Measurements from ENCODE around the gene PM20D2.

Gene PM20D2

GRCh38 chr6:89154131-89154530 lies 8.3 kb downstream of the PM20D2 start:
- Histone ChIP-seq H3K36me3 (ENCODE audit: insufficient read depth, low read length) (peaks cover 5% of the 10 kb centered on the region), H3K27me3 (ENCODE audit: insufficient read depth, low read length) (no peaks in the 10 kb centered on the region), H3K4me1 (ENCODE audit: insufficient read depth, low read length) (no peaks in the 10 kb centered on the region), H2AFZ (ENCODE audit: low read depth, low read length) (no peak overlapping the region), H3K9me3 (ENCODE audit: low read length) (no peaks in the 10 kb centered on the region), H3K4me3 (ENCODE audit: low read length) (no peak overlapping the region)

GRCh38 chr6:89160331-89161092 lies 14.7 kb downstream of the PM20D2 start:
- H3K4me1 ChIP-seq (ENCODE audit: insufficient read depth, low read length), result no peaks in the 10 kb centered on the region
- no peak overlapping the region for H3K4me3 ChIP-seq (ENCODE audit: low read length)
- H3K36me3 ChIP-seq (ENCODE audit: insufficient read depth, low read length), result peaks cover 10% of the 10 kb centered on the region

GRCh38 chr6:89161326-89162046 lies 15.6 kb downstream of the PM20D2 start:
- peaks cover 8% of the 10 kb centered on the region for H3K36me3 ChIP-seq (ENCODE audit: insufficient read depth, low read length)
- no peak overlapping the region for H3K4me3 ChIP-seq (ENCODE audit: low read length)
- no peaks in the 10 kb centered on the region for H3K4me1 ChIP-seq (ENCODE audit: insufficient read depth, low read length)
- no peak overlapping the region for H2AFZ ChIP-seq (ENCODE audit: low read depth, low read length)
- H3K9me3 ChIP-seq (ENCODE audit: low read length), result no peaks in the 10 kb centered on the region
- H3K27me3 ChIP-seq (ENCODE audit: insufficient read depth, low read length), result no peaks in the 10 kb centered on the region

More at GRCh38 chr6:89160331-89161092, 14.7 kb downstream of the PM20D2 start:
- Histone ChIP-seq H3K9me3 (ENCODE audit: low read length) (no peaks in the 10 kb centered on the region), H3K27me3 (ENCODE audit: insufficient read depth, low read length) (no peaks in the 10 kb centered on the region), H2AFZ (ENCODE audit: low read depth, low read length) (no peak overlapping the region)

- Histone ChIP-seq H3K9me3 (ENCODE audit: low read length) (no peaks in the 10 kb centered on the region), H2AFZ (ENCODE audit: low read depth, low read length) (no peak overlapping the region), H3K4me1 (ENCODE audit: insufficient read depth, low read length) (no peaks in the 10 kb centered on the region), H3K36me3 (ENCODE audit: insufficient read depth, low read length) (peaks cover 8% of the 10 kb centered on the region), H3K27me3 (ENCODE audit: insufficient read depth, low read length) (no peaks in the 10 kb centered on the region), H3K4me3 (ENCODE audit: low read length) (no peak overlapping the region)
Measured at GRCh38 chr6:89162047-89162371, 16.2 kb downstream of the PM20D2 start.

- no peaks in the 10 kb centered on the region for H3K9me3 ChIP-seq (ENCODE audit: low read length)
- H2AFZ ChIP-seq (ENCODE audit: low read depth, low read length), result no peak overlapping the region
- no peaks in the 10 kb centered on the region for H3K27me3 ChIP-seq (ENCODE audit: insufficient read depth, low read length)
- no peaks in the 10 kb centered on the region for H3K4me1 ChIP-seq (ENCODE audit: insufficient read depth, low read length)
- H3K36me3 ChIP-seq (ENCODE audit: insufficient read depth, low read length), result no peaks in the 10 kb centered on the region
- no peak overlapping the region for H3K4me3 ChIP-seq (ENCODE audit: low read length)
Measured at GRCh38 chr6:89172131-89172530, 26.3 kb downstream of the PM20D2 start.

GRCh38 chr6:89173634-89174033 lies 27.8 kb downstream of the PM20D2 start:
- H3K4me3 ChIP-seq (ENCODE audit: low read length), result no peak overlapping the region
- no peak overlapping the region for H2AFZ ChIP-seq (ENCODE audit: low read depth, low read length)
- H3K27me3 ChIP-seq (ENCODE audit: insufficient read depth, low read length), result no peaks in the 10 kb centered on the region
- no peaks in the 10 kb centered on the region for H3K9me3 ChIP-seq (ENCODE audit: low read length)
- H3K4me1 ChIP-seq (ENCODE audit: insufficient read depth, low read length), result no peaks in the 10 kb centered on the region
- no peaks in the 10 kb centered on the region for H3K36me3 ChIP-seq (ENCODE audit: insufficient read depth, low read length)

- Histone ChIP-seq H3K9me3 (ENCODE audit: low read length) (peaks cover 3% of the 10 kb centered on the region), H3K36me3 (ENCODE audit: insufficient read depth, low read length) (no peaks in the 10 kb centered on the region), H3K27me3 (ENCODE audit: insufficient read depth, low read length) (no peaks in the 10 kb centered on the region), H3K4me3 (ENCODE audit: low read length) (no peak overlapping the region), H3K4me1 (ENCODE audit: insufficient read depth, low read length) (no peaks in the 10 kb centered on the region), H2AFZ (ENCODE audit: low read depth, low read length) (no peak overlapping the region)
Measured at GRCh38 chr6:89180112-89180511, 34.3 kb downstream of the PM20D2 start.

- Histone ChIP-seq H3K4me1 (ENCODE audit: insufficient read depth, low read length) (no peaks in the 10 kb centered on the region), H3K27me3 (ENCODE audit: insufficient read depth, low read length) (no peaks in the 10 kb centered on the region), H2AFZ (ENCODE audit: low read depth, low read length) (no peak overlapping the region), H3K9me3 (ENCODE audit: low read length) (peaks cover 3% of the 10 kb centered on the region), H3K36me3 (ENCODE audit: insufficient read depth, low read length) (no peaks in the 10 kb centered on the region), H3K4me3 (ENCODE audit: low read length) (no peak overlapping the region)
Measured at GRCh38 chr6:89180971-89181370, 35.1 kb downstream of the PM20D2 start.

- Histone ChIP-seq H3K27me3 (ENCODE audit: insufficient read depth, low read length) (no peaks in the 10 kb centered on the region), H3K4me1 (ENCODE audit: insufficient read depth, low read length) (no peaks in the 10 kb centered on the region), H3K36me3 (ENCODE audit: insufficient read depth, low read length) (no peaks in the 10 kb centered on the region), H3K4me3 (ENCODE audit: low read length) (no peak overlapping the region), H2AFZ (ENCODE audit: low read depth, low read length) (no peak overlapping the region), H3K9me3 (ENCODE audit: low read length) (peaks cover 3% of the 10 kb centered on the region)
Measured at GRCh38 chr6:89183294-89183693, 37.4 kb downstream of the PM20D2 start.

- Histone ChIP-seq H3K36me3 (ENCODE audit: insufficient read depth, low read length) (no peaks in the 10 kb centered on the region), H3K27me3 (ENCODE audit: insufficient read depth, low read length) (no peaks in the 10 kb centered on the region), H3K9me3 (ENCODE audit: low read length) (peaks cover 3% of the 10 kb centered on the region), H3K4me1 (ENCODE audit: insufficient read depth, low read length) (no peaks in the 10 kb centered on the region), H3K4me3 (ENCODE audit: low read length) (no peak overlapping the region), H2AFZ (ENCODE audit: low read depth, low read length) (no peak overlapping the region)
Measured at GRCh38 chr6:89184344-89184743, 38.5 kb downstream of the PM20D2 start.

- Histone ChIP-seq H3K4me1 (ENCODE audit: insufficient read depth, low read length) (peaks cover 20% of the 10 kb centered on the region), H3K36me3 (ENCODE audit: insufficient read depth, low read length) (no peaks in the 10 kb centered on the region), H3K27me3 (ENCODE audit: insufficient read depth, low read length) (no peaks in the 10 kb centered on the region), H2AFZ (ENCODE audit: low read depth, low read length) (no peak overlapping the region), H3K4me3 (ENCODE audit: low read length) (no peak overlapping the region), H3K9me3 (ENCODE audit: low read length) (no peaks in the 10 kb centered on the region)
Measured at GRCh38 chr6:89186762-89187161, 40.9 kb downstream of the PM20D2 start.

GRCh38 chr6:89187504-89187903 lies 41.6 kb downstream of the PM20D2 start:
- H3K4me1 ChIP-seq (ENCODE audit: insufficient read depth, low read length), result peaks cover 24% of the 10 kb centered on the region
- H2AFZ ChIP-seq (ENCODE audit: low read depth, low read length), result no peak overlapping the region
- H3K27me3 ChIP-seq (ENCODE audit: insufficient read depth, low read length), result no peaks in the 10 kb centered on the region
- H3K36me3 ChIP-seq (ENCODE audit: insufficient read depth, low read length), result no peaks in the 10 kb centered on the region
- H3K9me3 ChIP-seq (ENCODE audit: low read length), result no peaks in the 10 kb centered on the region
- no peak overlapping the region for H3K4me3 ChIP-seq (ENCODE audit: low read length)

GRCh38 chr6:89190741-89191140 lies 44.9 kb downstream of the PM20D2 start:
- H3K4me1 ChIP-seq (ENCODE audit: insufficient read depth, low read length), result peaks cover 24% of the 10 kb centered on the region
- no peaks in the 10 kb centered on the region for H3K36me3 ChIP-seq (ENCODE audit: insufficient read depth, low read length)
- peaks cover 6% of the 10 kb centered on the region for H3K9me3 ChIP-seq (ENCODE audit: low read length)
- no peak overlapping the region for H3K4me3 ChIP-seq (ENCODE audit: low read length)
- H3K27me3 ChIP-seq (ENCODE audit: insufficient read depth, low read length), result no peaks in the 10 kb centered on the region
- no peak overlapping the region for H2AFZ ChIP-seq (ENCODE audit: low read depth, low read length)

All from neuron (in vitro differentiated cells).